Stimulated activated naive CD8-positive, alpha-beta T cell treated with anti-CD3 and anti-CD28 coated beads, Interleukin-15, Interleukin-2, amounts not matched to agents 100 ng/mL and 50 ng/mL, for 24 hours (primary cell): ENCODE measurements around the gene AFMID.
"Not testable (repeated sequence)": the region's sequence is repeated elsewhere in the genome, so short reads cannot be mapped to it uniquely, and the experiment has no call there.

ENCODE experiments used
- H3K27ac Mint-ChIP-seq: one replicate; pipeline ENCODE4 v1.8.0; 2021; ENCODE audit warnings: mild to moderate bottlenecking, mixed read lengths
- H3K27me3 Mint-ChIP-seq: one replicate; pipeline ENCODE4 v1.8.0; 2021; ENCODE audit warnings: mixed read lengths
- H3K36me3 Mint-ChIP-seq: one replicate; pipeline ENCODE4 v1.8.0; 2021; ENCODE audit warnings: low read depth, mixed read lengths
- H3K4me1 Mint-ChIP-seq: one replicate; pipeline ENCODE4 v1.8.0; 2021; ENCODE audit warnings: low read depth, mixed read lengths
- H3K4me3 Mint-ChIP-seq: one replicate; pipeline ENCODE4 v1.8.0; 2021; ENCODE audit warnings: mild to moderate bottlenecking, mixed read lengths
- H3K9me3 Mint-ChIP-seq: one replicate; pipeline ENCODE4 v1.8.0; 2021; ENCODE audit warnings: mixed read lengths

The AFMID gene, protein sequence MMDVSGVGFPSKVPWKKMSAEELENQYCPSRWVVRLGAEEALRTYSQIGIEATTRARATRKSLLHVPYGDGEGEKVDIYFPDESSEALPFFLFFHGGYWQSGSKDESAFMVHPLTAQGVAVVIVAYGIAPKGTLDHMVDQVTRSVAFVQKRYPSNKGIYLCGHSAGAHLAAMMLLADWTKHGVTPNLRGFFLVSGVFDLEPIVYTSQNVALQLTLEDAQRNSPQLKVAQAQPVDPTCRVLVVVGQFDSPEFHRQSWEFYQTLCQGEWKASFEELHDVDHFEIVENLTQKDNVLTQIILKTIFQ

DNA sequence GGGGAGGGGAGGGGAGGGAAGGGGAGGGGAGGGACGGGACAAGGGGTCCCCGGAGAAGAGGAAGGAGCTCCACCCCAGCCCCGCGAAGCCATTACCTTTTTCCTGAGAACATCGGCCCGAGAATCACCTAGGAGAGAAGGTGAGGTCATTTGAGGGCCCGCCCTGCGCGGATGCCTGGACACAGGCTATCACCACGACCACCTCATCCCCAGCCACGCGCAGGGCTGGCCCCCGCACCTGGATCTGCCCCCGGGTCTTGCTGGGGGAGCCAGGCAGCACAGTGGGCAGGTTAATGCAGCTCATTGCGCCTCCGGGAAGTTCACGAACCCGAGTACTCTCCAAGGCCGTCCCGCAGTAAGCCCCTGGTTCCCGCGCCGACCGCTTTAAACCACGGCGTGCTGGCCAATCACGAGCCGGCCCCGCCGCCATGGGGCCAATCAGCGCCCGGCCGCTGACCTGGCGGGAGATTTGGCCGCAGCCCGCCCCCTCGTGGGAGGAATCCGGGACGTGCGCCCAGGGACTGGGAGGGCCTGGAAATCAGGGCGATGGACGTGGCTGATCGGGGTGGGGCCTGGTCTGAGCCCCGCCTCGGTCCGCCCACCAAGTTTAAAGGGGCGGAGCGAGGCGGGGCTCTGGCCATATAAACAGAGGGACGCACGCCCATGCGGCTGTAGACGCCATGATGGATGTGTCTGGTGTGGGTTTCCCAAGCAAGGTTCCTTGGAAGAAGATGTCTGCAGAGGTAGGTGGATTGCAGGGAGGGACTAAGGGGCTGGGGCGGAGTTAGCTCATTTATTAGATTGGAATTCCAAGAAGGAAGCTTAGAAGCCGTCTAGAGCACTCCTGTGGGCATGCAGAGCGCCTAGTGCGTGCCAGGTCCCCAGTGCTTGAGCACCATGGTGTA lies at the start of gene AFMID, which contains the start of gene TK1:
TSS of gene AFMID (plus strand) at position 671 of the 904 bp plus-strand sequence. CDS start at position 680, 9 bp downstream.
TSS of gene TK1 (minus strand) at position 361 of the 904 bp plus-strand sequence. CDS start at position 303, 58 bp downstream.
- peak within 1 kb of the TSS; percentile 84 for H3K27ac Mint-ChIP-seq
- peaks cover 27% of the 10 kb centered on the region for H3K36me3 Mint-ChIP-seq
- H3K27me3 Mint-ChIP-seq, result no peaks in the 10 kb centered on the region
- peaks cover 32% of the 10 kb centered on the region for H3K4me1 Mint-ChIP-seq
- H3K4me3 Mint-ChIP-seq, result peak within 1 kb of the TSS; percentile 97
- no peaks in the 10 kb centered on the region for H3K9me3 Mint-ChIP-seq

DNA sequence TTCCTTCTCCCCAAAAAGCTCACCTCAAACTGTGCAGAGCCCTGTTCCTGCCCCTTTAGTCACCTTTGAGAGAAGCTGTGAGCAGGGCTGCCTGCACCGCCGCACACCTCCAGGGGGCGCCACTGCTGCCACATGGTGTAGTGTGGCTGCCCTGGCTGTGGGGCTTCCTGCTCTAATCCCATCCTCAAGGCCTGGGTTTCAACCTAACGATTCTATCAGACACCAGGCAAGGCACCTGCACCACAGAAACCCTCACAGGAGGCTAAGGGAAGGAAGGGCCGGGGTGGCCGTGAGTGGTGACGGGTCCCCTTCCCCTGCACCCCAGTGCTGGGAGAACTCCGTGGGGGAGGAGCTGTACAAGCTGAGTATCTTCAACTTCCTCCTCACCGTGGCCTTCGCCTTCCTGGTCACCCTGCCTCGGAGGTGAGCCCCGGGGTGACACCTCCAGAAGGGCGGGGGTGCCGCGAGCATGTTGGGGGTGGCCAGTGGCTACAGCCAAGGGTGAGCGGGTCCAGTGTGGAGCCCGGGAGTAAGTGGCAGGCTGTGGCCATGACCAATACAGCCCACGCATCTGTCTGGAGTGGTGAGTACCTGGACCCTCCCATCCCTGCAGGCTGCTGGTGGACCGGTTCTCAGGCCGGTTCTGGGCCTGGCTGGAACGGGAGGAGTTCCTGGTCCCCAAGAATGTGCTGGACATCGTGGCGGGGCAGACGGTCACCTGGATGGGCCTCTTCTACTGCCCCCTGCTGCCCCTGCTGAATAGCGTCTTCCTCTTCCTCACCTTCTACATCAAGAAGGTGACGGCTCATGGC lies 49.6 kb upstream of the AFMID start:
- Mint-ChIP-seq H3K4me3 (no peak overlapping the region), H3K27me3 (no peaks in the 10 kb centered on the region), H3K4me1 (peaks cover 89% of the 10 kb centered on the region), H3K27ac (no peak overlapping the region), H3K9me3 (no peaks in the 10 kb centered on the region), H3K36me3 (peaks cover 51% of the 10 kb centered on the region)

DNA sequence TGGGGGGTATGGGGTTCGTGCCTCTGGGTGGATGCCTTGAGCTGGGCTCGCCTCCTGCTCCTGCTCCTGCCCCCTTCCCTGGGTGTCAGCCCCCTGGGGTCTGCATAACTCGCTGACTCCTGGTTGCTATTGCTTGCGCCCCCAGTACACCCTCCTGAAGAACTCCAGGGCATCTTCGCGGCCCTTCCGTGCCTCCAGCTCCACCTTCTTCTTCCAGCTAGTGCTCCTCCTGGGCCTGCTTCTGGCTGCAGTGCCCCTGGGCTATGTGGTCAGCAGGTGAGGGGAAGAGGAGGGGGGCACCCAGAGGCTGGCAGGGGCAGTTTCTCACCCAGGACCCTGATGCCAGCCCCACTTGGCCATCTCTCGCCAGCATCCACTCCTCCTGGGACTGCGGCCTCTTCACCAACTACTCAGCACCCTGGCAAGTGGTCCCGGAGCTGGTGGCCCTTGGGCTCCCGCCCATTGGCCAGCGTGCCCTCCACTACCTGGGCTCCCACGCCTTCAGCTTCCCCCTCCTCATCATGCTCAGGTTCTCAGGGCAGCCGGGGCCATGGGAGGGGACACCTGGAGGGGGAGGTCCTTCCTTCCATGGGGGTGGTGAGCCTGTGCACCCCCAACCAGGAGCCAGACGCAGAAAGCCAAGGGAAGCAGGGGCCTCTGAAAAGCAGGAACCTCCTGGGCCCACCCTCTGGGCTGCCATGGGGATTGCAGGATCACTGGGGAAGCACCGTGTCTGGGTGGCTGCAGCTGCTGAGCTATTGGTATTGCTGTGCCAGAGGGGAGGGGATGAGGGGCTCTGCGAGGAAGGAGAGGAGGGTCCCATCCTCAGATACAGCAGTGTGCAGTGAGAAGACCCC lies 48.7 kb upstream of the AFMID start:
- H3K9me3 Mint-ChIP-seq, result no peaks in the 10 kb centered on the region
- peaks cover 85% of the 10 kb centered on the region for H3K4me1 Mint-ChIP-seq
- peaks cover 47% of the 10 kb centered on the region for H3K36me3 Mint-ChIP-seq
- no peak overlapping the region for H3K4me3 Mint-ChIP-seq
- no peak overlapping the region for H3K27ac Mint-ChIP-seq
- H3K27me3 Mint-ChIP-seq, result no peaks in the 10 kb centered on the region

DNA sequence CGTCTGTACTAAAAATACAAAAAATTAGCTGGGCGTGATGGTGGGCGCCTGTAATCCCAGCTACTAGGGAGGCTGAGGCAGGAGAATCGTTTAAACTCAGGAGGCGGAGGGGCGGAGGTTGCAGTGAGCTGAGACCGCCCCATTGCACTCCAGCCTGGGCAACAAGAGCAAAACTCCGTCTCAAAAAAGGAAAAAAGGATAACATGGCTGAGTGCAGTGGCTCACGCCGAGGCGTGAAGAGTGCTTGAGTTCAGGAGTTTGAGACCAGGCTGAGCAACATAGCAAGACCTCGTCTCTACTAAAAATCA lies 47.3 kb upstream of the AFMID start:
- Mint-ChIP-seq H3K4me1 (peaks cover 84% of the 10 kb centered on the region), H3K27ac (peak overlapping the region; percentile 57), H3K4me3 (peak overlapping the region; percentile 39), H3K36me3 (peaks cover 34% of the 10 kb centered on the region)
- H3K27me3 Mint-ChIP-seq, H3K9me3 Mint-ChIP-seq: not testable (repeated sequence)

DNA sequence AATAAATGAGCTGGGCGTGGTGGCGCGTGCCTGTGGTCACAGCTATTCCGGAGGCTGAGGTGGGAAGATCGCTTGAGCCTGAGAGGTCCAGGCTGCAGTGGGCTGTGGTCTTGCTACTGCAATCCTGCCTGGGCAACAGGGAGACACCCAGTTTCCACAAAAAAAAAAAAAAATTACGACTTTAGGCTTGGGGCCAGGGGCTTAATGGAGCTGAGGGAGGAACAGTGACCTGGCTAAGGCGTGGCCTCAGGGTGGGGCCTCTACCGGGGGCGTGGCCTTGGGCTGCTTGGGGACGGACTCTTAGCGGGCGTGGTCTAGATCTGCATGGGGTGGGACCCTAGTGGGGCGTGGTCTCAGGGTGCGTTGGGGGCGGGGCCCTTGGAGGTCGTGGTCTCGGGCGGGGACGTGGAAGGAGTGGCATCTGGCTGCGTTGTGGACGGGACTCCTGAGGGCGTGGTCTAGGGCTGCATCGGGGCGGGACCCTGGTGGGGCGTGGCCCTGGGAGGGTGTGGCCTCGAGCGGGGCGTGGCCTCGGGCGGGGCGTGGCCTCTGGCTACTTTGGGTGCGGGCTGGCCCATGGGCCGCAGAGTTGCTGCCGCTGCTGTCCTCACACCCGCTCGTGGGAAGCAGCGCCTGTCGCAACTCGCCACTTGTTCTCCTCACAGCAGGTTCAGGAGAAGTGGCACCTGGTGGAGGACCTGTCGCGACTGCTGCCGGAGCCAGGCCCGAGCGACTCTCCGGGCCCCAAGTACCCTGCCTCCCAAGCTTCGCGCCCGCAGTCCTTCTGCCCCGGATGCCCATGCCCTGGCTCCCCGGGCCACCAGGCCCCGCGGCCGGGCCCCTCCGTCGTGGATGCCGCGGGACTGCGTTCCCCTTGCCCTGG lies 46.8 kb upstream of the AFMID start:
- Mint-ChIP-seq H3K4me1 (peaks cover 79% of the 10 kb centered on the region), H3K4me3 (peak overlapping the region; percentile 39)

DNA sequence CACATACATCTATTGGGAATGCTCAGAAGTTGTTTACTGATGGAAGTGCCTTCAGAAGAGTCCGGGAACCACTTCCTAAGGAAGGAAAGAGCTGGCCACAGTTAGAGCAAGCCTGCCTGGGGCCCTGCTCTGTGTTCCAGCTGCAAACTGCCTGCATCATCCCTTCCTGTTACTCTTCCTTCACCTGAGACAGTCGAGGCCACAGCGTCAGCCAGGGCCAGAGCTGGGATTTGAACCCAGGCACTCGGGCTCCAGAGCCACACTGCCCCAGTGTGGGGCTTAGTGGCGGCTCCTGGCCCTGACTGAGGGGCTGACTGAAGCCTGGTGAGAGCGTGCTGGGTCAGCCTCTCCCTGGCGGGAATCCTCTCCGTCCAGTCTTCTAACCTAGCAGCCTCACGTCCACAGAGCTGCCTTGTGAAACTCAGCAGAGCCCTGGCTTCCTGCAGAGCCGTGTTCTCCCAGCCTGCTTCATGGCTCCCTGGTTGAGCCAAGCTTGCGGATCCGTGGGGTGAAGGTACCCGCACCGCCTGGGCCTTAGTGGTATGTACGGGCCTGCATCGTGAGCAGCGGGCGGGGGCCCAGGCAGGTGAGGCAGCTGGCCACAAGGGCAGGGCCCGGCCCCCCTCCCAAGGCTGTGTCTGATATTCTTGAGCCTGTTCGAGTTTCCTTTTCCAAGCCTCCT lies 45.6 kb upstream of the AFMID start:
- H3K4me1 Mint-ChIP-seq, result peaks cover 68% of the 10 kb centered on the region
- no peak overlapping the region for H3K4me3 Mint-ChIP-seq
- H3K9me3 Mint-ChIP-seq, result no peaks in the 10 kb centered on the region
- no peaks in the 10 kb centered on the region for H3K27me3 Mint-ChIP-seq
- H3K36me3 Mint-ChIP-seq, result peaks cover 18% of the 10 kb centered on the region
- peak overlapping the region; percentile 68 for H3K27ac Mint-ChIP-seq

More for the DNA sequence above, 46.8 kb upstream of the AFMID start:
- peaks cover 28% of the 10 kb centered on the region for H3K36me3 Mint-ChIP-seq
- no peaks in the 10 kb centered on the region for H3K27me3 Mint-ChIP-seq
- no peaks in the 10 kb centered on the region for H3K9me3 Mint-ChIP-seq
- peak overlapping the region; percentile 57 for H3K27ac Mint-ChIP-seq

DNA sequence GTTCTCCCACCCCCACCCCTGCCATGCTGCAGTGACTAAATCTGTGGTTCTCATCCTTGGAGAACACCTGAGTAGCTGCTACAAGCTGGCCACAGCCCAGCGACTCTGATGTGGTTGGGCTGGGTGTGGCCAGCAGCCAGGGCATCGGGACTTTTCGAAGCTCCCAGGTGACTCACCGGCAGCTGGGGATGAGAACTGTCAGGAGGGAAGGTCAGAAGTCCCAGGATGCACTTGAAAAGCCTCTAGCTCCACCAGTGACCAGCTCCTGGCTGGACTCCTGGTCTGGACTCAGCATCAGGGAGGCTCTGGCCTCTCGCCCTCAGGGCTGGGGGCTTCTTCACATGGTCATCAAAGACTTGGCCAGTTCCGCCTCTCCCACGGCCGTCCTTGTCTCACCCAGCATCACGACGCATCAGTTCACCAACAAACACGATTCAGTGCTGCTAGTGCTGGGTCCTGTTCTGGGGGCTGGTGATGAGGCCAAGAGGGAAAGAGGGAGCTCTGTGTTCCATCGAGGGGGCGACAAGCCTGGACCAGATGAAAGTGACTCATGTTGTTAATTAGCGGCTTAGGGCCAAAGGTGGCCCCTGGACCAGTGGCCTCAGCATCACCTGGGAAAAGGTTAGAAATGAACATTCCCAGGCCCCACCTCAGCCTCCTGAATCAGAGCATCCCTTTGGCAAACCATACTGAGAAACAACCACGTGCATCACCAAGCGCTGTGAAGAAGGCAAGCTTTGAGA lies 44.9 kb upstream of the AFMID start:
- Mint-ChIP-seq H3K27me3 (no peaks in the 10 kb centered on the region), H3K9me3 (no peaks in the 10 kb centered on the region), H3K4me3 (no peak overlapping the region), H3K4me1 (peaks cover 67% of the 10 kb centered on the region), H3K27ac (no peak overlapping the region), H3K36me3 (peaks cover 11% of the 10 kb centered on the region)

DNA sequence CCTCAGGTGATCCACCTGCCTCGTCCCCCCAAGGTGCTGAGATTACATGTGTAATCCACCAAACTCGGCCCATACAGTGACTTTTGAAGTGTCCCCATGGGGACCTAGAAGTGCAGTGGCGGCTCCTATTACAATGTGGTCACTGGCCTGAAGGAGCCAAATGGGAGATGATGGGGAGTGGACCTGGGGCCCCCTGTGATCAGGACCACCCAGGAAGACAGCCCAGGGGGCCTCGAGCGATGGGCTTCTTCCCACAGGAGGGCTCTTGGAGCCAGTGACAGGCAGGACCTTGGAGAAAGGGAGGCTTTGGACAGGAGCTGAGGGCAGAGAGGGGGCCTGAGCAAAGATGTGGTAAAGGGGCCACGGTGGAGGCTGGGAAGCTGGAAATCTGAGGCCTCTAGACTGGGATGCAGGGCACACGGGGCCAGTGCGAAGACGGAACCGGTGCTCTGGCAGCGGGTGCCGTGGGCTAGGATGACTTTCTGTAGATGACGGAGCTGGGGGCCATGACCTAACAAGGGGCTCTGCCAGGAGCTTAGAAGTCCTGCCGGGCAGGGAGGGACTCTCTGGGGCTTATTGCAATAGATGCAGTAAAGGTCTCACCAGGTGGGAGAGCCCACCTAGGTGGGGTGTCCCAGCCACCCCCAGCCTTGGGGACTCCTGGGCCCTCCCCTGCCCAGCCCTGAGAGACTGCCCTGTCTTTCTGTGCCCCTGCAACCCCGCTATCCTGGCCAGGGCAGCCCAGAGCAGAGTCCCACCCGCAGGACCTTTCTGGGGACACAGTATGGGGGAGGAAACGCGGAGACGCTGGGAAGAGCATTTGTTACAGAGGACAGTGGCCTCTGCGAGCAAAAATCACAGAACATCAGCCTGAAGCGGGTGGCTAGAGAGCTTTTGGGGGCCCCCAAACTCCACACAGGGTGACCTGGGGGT lies 43.7 kb upstream of the AFMID start:
- no peaks in the 10 kb centered on the region for H3K9me3 Mint-ChIP-seq
- H3K36me3 Mint-ChIP-seq, result peaks cover 10% of the 10 kb centered on the region
- no peaks in the 10 kb centered on the region for H3K27me3 Mint-ChIP-seq
- peak overlapping the region; percentile 68 for H3K27ac Mint-ChIP-seq
- H3K4me1 Mint-ChIP-seq, result peaks cover 64% of the 10 kb centered on the region
- no peak overlapping the region for H3K4me3 Mint-ChIP-seq

DNA sequence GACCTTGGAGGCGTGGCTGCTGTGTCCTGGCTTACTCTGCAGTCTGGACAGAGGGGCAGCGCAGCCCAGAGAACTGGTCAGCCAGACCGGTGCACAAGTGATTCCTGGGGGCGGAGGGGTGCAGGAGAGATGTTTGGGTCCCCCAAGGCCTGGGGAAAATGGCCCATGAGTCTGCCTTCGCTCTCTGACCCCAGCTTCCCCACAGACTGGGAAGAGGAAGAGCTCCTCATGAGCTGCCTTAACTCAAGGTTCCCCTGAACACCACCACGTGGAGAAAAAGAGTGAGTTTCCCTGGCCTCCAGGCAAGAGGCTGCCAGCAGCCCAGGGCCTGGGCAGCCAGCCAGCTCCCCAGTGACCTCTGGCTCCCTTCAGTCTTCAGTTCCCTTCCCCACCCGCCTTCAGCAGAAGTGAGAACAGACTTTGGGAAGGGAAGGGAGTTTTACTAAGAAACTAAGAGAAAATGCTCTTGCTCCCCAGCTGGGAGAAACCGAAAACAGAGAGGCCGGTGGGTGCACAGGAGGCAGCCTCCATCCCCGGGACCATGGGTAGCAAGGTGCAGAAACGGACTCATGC lies 42.9 kb upstream of the AFMID start:
- Mint-ChIP-seq H3K4me1 (peaks cover 61% of the 10 kb centered on the region), H3K4me3 (no peak overlapping the region), H3K27ac (peak overlapping the region; percentile 26)

DNA sequence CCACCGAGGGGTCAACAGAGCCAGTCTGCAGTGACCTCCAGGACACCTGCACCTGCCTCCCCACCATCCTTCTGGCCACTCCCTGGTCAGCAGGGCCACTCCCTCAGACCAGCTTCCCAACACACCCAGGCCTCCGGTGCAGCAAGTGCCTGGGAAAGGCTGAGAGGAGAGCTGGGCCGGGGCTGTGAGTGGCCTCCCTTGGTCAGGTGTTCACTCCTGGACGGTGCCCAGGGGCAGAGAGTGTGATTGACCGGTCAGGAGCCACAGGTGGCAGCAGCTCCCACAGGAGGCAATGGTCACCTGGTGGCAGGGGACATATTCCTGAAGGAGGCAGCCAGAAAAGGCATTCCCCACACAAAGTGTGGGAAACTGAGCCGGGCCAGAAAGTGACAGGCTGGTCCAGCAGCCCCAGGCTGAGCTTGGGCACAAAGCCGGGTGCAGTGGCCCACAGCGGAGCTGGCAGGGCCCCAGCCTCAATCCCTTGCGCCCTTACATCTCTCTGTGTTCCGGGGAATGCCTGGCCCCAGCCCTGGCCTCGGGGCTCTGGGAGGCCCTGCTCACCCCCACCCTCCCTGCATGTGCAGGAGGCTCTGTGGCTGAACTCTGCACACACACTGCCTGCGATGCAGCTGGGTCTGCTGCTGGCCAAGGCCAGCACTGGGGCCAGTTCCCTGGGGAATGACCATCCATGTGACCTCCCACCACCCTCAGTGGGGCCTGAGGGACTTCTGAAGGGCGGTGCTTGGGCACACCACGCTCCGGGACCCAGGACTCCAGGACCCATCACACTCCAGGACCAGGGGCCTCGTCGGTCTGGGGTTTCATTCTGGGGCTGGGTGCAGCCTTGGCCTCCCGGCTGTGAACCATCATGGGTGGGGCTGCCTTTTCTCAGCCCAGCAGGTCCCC lies 42.2 kb upstream of the AFMID start:
- Mint-ChIP-seq H3K9me3 (no peaks in the 10 kb centered on the region), H3K27me3 (no peaks in the 10 kb centered on the region), H3K4me3 (no peak overlapping the region), H3K36me3 (peaks cover 9% of the 10 kb centered on the region), H3K27ac (peak overlapping the region; percentile 26), H3K4me1 (peaks cover 56% of the 10 kb centered on the region)

More for the DNA sequence above, 42.9 kb upstream of the AFMID start:
- Mint-ChIP-seq H3K9me3 (no peaks in the 10 kb centered on the region), H3K27me3 (no peaks in the 10 kb centered on the region), H3K36me3 (peaks cover 10% of the 10 kb centered on the region)
